Erythroblast (primary cell): Measurements from ENCODE around the gene RNF44.
"Not testable (repeated sequence)": the region's sequence is repeated elsewhere in the genome, so short reads cannot be mapped to it uniquely, and the experiment has no call there.

Experiments used
- GATA1 ChIP-seq: IDR thresholded peaks from 2 replicates; pipeline ENCODE4 v1.6.1; 2011; ENCODE audit warnings: low read depth, mild to moderate bottlenecking, control low read depth, low read length, moderate library complexity
- POLR2A ChIP-seq: IDR thresholded peaks from 2 replicates; pipeline ENCODE4 v1.6.1; 2011; ENCODE audit warnings: mild to moderate bottlenecking, low read length

- TF ChIP-seq POLR2A, GATA1: not testable (repeated sequence)
Measured at GRCh38 chr5:176487160-176487559, 50.0 kb downstream of the RNF44 start.
